LNCAP (cell line): Measurements from ENCODE around the gene GSDME.

Source experiments
- CTCF ChIP-seq: fragments of 450-650 bp; IDR thresholded peaks from 2 replicates; pipeline ENCODE4 v1.5.1; 2017; ENCODE audit warnings: mild to moderate bottlenecking

Gene GSDME

GRCh38 chr7:24769014-24769830 lies 12.0 kb upstream of the GSDME start:
- TF ChIP-seq CTCF: no peak

GRCh38 chr7:24767878-24768569 lies 10.8 kb upstream of the GSDME start:
- TF ChIP-seq CTCF: no peak

GRCh38 chr7:24764972-24765744 lies 7.9 kb upstream of the GSDME start:
- TF ChIP-seq CTCF: no peak

GRCh38 chr7:24764011-24764410 lies 6.7 kb upstream of the GSDME start:
- no peak for TF ChIP-seq CTCF

DNA sequence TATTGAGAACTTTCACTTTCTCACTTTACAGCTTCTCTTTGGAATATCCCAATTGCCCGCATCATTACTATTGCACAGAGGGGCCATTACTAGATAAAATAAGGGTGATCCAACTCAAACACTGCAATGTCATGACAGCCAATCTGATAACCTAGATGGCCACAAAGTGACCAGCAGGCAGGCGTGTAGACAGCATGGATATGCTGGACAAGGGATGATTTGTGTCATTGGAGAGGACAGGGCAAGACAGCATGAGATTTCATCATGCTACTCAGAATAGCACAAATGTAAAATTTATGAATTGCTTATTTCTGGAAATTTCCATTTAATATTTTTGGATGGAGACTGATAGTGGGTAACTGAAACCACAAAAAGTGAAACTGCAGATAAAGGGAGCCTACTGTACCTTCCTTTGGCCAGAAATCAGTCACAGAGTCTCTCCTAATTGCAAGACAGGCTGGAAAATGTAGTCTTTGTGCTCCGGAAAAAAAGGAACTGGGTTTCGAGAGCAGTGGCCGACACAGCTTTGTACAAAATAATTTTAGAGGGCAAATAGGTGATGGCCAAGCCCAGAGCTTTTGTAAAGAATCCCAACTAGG lies 6.1 kb upstream of the GSDME start:
- TF ChIP-seq CTCF: no peak

DNA sequence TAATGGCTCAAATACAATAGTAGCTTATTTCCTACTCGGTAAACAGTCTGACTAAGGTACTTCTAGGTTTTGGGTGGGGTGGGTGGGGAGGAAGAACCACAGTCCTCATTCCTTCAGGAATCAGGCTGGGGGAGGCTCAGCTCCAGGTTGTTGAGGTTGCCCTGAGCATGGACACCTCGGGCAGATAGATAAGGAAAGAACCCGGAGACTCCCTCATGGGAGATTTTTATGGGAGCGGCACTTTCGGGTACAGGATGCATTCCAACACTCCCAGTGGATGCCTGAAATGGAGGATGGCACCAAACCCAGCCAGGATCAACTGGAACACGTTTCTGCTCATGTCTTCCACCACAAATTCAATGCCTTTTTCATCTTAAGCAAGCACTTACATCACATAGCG lies 5.5 kb upstream of the GSDME start:
- no peak for TF ChIP-seq CTCF

DNA sequence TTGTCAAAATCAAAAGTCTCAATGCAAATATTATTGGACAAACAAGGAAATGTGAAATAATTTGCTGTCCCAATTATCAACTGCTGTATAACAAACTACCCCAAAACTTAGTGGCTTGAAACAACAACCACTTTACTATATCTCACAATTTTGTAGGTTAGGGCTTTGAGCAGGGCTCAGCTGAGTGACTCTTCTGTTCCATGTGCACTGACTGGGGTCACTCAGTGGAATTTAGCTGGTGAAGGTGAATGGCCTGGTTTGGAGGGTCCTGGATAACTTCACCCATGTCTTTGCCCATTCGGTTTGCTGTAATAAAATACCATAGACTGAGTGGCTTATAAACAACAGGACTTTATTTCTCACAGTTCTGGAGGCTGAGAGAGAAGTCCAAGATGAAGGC lies 3.7 kb upstream of the GSDME start:
- TF ChIP-seq CTCF: no peak
